ENCODE results near the gene ZBTB40.

Gene ZBTB40

DNA sequence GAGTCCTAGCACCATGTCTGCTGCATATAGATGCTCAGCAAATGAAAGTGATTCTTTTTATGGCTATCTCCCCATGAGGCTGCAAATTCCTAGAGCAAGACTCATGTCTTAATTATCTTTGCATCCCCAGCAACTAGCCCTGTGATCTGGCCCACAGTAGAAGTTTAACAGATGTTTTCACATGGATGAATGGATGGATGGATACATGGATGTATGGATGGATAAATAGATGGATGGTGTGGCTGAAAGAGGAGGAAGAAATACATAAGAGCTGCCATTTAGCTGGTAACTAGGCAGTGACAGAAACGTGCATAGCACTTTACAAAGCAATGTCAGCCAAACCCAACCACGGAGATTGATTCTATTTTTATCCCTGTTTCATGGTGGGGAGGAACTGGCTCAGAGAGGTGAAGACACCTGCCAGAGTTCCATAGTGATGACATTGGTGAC lies 32.7 kb upstream of the ZBTB40 start:
- Histone ChIP-seq H3K27me3 (ENCODE audit: insufficient read depth, low read length, poor library complexity, severe bottlenecking) (peaks cover 3% of the 10 kb centered on the region), H3K9ac (ENCODE audit: low read depth, low read length, poor library complexity, severe bottlenecking) (no peak overlapping the region), H3K9me3 (ENCODE audit: insufficient read depth, low read depth, low read length) (no peaks in the 10 kb centered on the region), H3K36me3 (ENCODE audit: insufficient read depth, low read length) (no peaks in the 10 kb centered on the region), H3K79me2 (ENCODE audit: insufficient read depth, low read length) (no peaks in the 10 kb centered on the region), H3F3A (ENCODE audit: low read depth) (no peaks in the 10 kb centered on the region), H3K4me2 (ENCODE audit: low read depth, low read length, poor library complexity, severe bottlenecking) (no peak overlapping the region), H3K4me1 (ENCODE audit: insufficient read depth, low read length, poor library complexity, severe bottlenecking) (no peaks in the 10 kb centered on the region), H3K9me2 (replicated peaks; ENCODE audit: low read depth, low read length) (no peaks in the 10 kb centered on the region), H4K20me1 (ENCODE audit: insufficient read depth, low read length, poor library complexity, severe bottlenecking) (no peaks in the 10 kb centered on the region), H3K4me3 (ENCODE audit: low read length, poor library complexity, severe bottlenecking) (no peak overlapping the region), H2AFZ (ENCODE audit: low read length) (no peak overlapping the region)
- TF ChIP-seq EZH2phosphoT487 (IDR thresholded peaks at IDR 0.05; ENCODE audit: borderline replicate concordance) = no peak
- TF ChIP-seq, protein P1, sequence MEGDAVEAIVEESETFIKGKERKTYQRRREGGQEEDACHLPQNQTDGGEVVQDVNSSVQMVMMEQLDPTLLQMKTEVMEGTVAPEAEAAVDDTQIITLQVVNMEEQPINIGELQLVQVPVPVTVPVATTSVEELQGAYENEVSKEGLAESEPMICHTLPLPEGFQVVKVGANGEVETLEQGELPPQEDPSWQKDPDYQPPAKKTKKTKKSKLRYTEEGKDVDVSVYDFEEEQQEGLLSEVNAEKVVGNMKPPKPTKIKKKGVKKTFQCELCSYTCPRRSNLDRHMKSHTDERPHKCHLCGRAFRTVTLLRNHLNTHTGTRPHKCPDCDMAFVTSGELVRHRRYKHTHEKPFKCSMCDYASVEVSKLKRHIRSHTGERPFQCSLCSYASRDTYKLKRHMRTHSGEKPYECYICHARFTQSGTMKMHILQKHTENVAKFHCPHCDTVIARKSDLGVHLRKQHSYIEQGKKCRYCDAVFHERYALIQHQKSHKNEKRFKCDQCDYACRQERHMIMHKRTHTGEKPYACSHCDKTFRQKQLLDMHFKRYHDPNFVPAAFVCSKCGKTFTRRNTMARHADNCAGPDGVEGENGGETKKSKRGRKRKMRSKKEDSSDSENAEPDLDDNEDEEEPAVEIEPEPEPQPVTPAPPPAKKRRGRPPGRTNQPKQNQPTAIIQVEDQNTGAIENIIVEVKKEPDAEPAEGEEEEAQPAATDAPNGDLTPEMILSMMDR (conservative IDR thresholded peaks at IDR 0.05; ENCODE audit: low read length) = no peak

DNA sequence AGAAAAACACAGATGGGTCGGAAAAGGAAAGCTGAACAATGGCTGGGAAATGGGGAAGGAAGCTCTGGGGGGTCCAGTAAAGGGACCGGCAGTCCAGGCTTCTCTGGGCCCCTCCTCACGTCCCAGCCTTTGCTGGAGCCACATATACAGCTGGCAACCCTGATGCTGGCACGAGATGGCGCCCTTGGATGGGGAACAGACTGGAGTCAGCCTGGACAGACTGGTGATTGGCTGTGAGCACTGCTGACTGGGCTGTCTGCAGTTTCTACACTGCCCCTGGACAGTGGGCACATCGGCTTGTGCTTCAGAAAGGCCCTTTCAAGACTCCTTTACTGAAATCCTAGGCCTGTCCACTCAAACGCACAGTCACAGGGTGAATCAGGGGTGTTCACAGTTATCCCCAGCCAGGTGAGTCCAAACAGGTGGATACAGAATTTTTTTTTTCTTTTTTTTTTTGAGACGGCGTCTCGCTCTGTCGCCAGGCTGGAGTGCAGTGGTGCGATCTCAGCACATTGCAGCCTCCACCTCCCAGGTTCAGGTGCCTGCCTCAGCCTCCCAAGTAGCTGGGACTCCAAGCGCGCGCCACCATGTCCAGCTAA lies 31.1 kb upstream of the ZBTB40 start:
- Histone ChIP-seq H2AFZ (ENCODE audit: low read length) (no peak overlapping the region), H3K27me3 (ENCODE audit: insufficient read depth, low read length, poor library complexity, severe bottlenecking) (no peaks in the 10 kb centered on the region), H3K9me2 (replicated peaks; ENCODE audit: low read depth, low read length) (no peaks in the 10 kb centered on the region), H3K79me2 (ENCODE audit: insufficient read depth, low read length) (no peaks in the 10 kb centered on the region), H3K4me2 (ENCODE audit: low read depth, low read length, poor library complexity, severe bottlenecking) (no peak overlapping the region), H3F3A (ENCODE audit: low read depth) (no peaks in the 10 kb centered on the region), H3K9me3 (ENCODE audit: insufficient read depth, low read depth, low read length) (no peaks in the 10 kb centered on the region), H3K9ac (ENCODE audit: low read depth, low read length, poor library complexity, severe bottlenecking) (no peak overlapping the region), H3K4me3 (ENCODE audit: low read length, poor library complexity, severe bottlenecking) (no peak overlapping the region), H3K4me1 (ENCODE audit: insufficient read depth, low read length, poor library complexity, severe bottlenecking) (no peaks in the 10 kb centered on the region), H4K20me1 (ENCODE audit: insufficient read depth, low read length, poor library complexity, severe bottlenecking) (no peaks in the 10 kb centered on the region), H3K36me3 (ENCODE audit: insufficient read depth, low read length) (no peaks in the 10 kb centered on the region)
- no peak for TF ChIP-seq EZH2phosphoT487 (IDR thresholded peaks at IDR 0.05; ENCODE audit: borderline replicate concordance)
- TF ChIP-seq, protein P1 (conservative IDR thresholded peaks at IDR 0.05; ENCODE audit: low read length) = peak; percentile 81

DNA sequence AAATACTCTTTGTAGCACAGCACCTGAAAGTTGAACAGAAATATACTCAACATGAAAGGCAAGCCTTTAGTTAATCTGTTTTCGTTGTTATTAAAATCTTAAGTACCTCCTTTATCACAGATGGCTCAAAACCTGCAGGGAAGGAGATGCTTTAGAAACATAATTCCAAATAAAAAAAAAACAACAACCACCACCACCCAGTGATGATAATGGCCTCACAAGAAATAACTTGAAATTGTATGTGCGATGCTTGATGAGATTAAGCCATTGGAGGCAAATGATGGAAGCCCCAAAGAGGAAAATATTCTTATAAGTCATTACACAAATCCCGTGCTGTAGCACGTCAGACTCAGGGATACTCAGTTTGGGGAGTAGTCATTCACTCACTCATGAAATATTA lies 24.9 kb upstream of the ZBTB40 start:
- Histone ChIP-seq H3K27me3 (ENCODE audit: insufficient read depth, low read length, poor library complexity, severe bottlenecking) (no peaks in the 10 kb centered on the region), H4K20me1 (ENCODE audit: insufficient read depth, low read length, poor library complexity, severe bottlenecking) (no peaks in the 10 kb centered on the region), H3K4me1 (ENCODE audit: insufficient read depth, low read length, poor library complexity, severe bottlenecking) (no peaks in the 10 kb centered on the region), H3F3A (ENCODE audit: low read depth) (no peaks in the 10 kb centered on the region), H3K36me3 (ENCODE audit: insufficient read depth, low read length) (no peaks in the 10 kb centered on the region), H2AFZ (ENCODE audit: low read length) (no peak overlapping the region), H3K4me3 (ENCODE audit: low read length, poor library complexity, severe bottlenecking) (no peak overlapping the region), H3K9ac (ENCODE audit: low read depth, low read length, poor library complexity, severe bottlenecking) (no peak overlapping the region), H3K9me3 (ENCODE audit: insufficient read depth, low read depth, low read length) (no peaks in the 10 kb centered on the region), H3K9me2 (replicated peaks; ENCODE audit: low read depth, low read length) (no peaks in the 10 kb centered on the region), H3K79me2 (ENCODE audit: insufficient read depth, low read length) (no peaks in the 10 kb centered on the region), H3K4me2 (ENCODE audit: low read depth, low read length, poor library complexity, severe bottlenecking) (no peak overlapping the region)
- TF ChIP-seq EZH2phosphoT487 (IDR thresholded peaks at IDR 0.05; ENCODE audit: borderline replicate concordance) = no peak
- TF ChIP-seq, protein P1 (conservative IDR thresholded peaks at IDR 0.05; ENCODE audit: low read length) = no peak
